ENCODE data around the gene SPTLC1.

DNA sequence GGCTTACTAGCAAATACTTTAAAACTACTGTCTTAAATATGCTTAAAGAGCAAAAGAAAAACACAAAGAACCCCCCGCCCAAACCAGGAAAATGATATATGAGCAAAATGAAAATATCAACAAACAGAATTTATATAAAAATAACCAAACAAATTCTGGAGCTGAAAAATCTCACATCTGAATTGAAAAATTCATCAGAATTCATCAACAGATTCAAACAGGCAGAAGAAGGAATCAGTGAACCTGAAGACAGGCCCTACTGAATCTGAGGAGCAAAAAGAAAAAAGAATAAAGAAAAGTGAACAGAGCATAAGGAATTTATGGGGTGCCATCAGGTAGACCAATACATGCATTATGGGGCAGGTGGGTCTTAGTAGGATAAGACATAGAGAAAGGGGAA is 49.8 kb upstream of the SPTLC1 start:
- TF ChIP-seq POLR2A (IDR thresholded peaks at IDR 0.05) = no peak
- TF ChIP-seq, protein P1, sequence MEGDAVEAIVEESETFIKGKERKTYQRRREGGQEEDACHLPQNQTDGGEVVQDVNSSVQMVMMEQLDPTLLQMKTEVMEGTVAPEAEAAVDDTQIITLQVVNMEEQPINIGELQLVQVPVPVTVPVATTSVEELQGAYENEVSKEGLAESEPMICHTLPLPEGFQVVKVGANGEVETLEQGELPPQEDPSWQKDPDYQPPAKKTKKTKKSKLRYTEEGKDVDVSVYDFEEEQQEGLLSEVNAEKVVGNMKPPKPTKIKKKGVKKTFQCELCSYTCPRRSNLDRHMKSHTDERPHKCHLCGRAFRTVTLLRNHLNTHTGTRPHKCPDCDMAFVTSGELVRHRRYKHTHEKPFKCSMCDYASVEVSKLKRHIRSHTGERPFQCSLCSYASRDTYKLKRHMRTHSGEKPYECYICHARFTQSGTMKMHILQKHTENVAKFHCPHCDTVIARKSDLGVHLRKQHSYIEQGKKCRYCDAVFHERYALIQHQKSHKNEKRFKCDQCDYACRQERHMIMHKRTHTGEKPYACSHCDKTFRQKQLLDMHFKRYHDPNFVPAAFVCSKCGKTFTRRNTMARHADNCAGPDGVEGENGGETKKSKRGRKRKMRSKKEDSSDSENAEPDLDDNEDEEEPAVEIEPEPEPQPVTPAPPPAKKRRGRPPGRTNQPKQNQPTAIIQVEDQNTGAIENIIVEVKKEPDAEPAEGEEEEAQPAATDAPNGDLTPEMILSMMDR (IDR thresholded peaks at IDR 0.05 in 4 of 5, conservative IDR thresholded peaks at IDR 0.05 in 1 of 5) = no peak
